HG03095 (cell line): Measurements from ENCODE around the gene HAO2.
"Not testable (repeated sequence)": the region's sequence is repeated elsewhere in the genome, so short reads cannot be mapped to it uniquely, and the experiment has no call there.

ENCODE experiments used
- ATAC-seq: cut with Tn5 transposase; IDR thresholded peaks from one replicate; pipeline ENCODE4 v1.9.1; 2021; ENCODE audit warnings: moderate library complexity; ENCODE audit not compliant: unreplicated experiment

HAO2 gene

GRCh38 chr1:119376594-119376993 lies 8.0 kb downstream of the HAO2 start:
- ATAC-seq, result no peak

GRCh38 chr1:119377594-119377993 lies 9.0 kb downstream of the HAO2 start:
- ATAC-seq, result not testable (repeated sequence)

- ATAC-seq, result no peak
Measured at GRCh38 chr1:119379117-119379516, 10.5 kb downstream of the HAO2 start.

GRCh38 chr1:119380304-119380703 lies 11.7 kb downstream of the HAO2 start:
- no peak for ATAC-seq

- ATAC-seq, result no peak
Measured at GRCh38 chr1:119380983-119381662, 12.5 kb downstream of the HAO2 start.

- no peak for ATAC-seq
Measured at GRCh38 chr1:119384591-119384990, 16.0 kb downstream of the HAO2 start.

GRCh38 chr1:119385650-119386049 lies 17.1 kb downstream of the HAO2 start:
- ATAC-seq, result no peak

GRCh38 chr1:119387858-119388257 lies 19.3 kb downstream of the HAO2 start:
- ATAC-seq, result no peak

GRCh38 chr1:119388450-119388849 lies 19.9 kb downstream of the HAO2 start:
- ATAC-seq, result no peak

GRCh38 chr1:119390526-119390925 lies 21.9 kb downstream of the HAO2 start:
- ATAC-seq, result no peak

GRCh38 chr1:119391749-119392148 lies 23.2 kb downstream of the HAO2 start:
- ATAC-seq, result no peak

- ATAC-seq, result no peak
Measured at GRCh38 chr1:119394085-119394484, 25.5 kb downstream of the HAO2 start.

GRCh38 chr1:119396982-119397381 lies 28.4 kb downstream of the HAO2 start:
- no peak for ATAC-seq

GRCh38 chr1:119397986-119398385 lies 29.4 kb downstream of the HAO2 start:
- no peak for ATAC-seq

GRCh38 chr1:119404736-119405135 lies 36.2 kb downstream of the HAO2 start:
- ATAC-seq, result no peak

GRCh38 chr1:119409731-119410130 lies 41.1 kb downstream of the HAO2 start:
- ATAC-seq, result no peak

GRCh38 chr1:119410961-119411360 lies 42.4 kb downstream of the HAO2 start:
- no peak for ATAC-seq

GRCh38 chr1:119414950-119415349 lies 46.4 kb downstream of the HAO2 start, which contains the start of gene HSD3B2:
TSS of gene HSD3B2 (plus strand) at chr1:119415150. CDS start at chr1:119415420, 270 bp downstream.
- no peak for ATAC-seq

- ATAC-seq, result no peak
Measured at GRCh38 chr1:119416006-119416640, 47.5 kb downstream of the HAO2 start.

GRCh38 chr1:119419109-119419508 lies 50.5 kb downstream of the HAO2 start:
- ATAC-seq, result no peak

GRCh38 chr1:119420638-119421037 lies 52.1 kb downstream of the HAO2 start:
- ATAC-seq, result no peak

GRCh38 chr1:119422631-119423030 lies 54.0 kb downstream of the HAO2 start:
- no peak for ATAC-seq

- no peak for ATAC-seq
Measured at GRCh38 chr1:119428991-119429390, 60.4 kb downstream of the HAO2 start.
